Loucy (cell line): Measurements from ENCODE around the gene OR2AG2.

Source experiments
- H2AFZ ChIP-seq: fragments of 200-600 bp; sonication (generic); 2 replicates; pipeline ENCODE4 v1.6.0; 2016; ENCODE audit warnings: antibody characterized with exemption, mild to moderate bottlenecking, low read length, moderate library complexity
- H3F3A ChIP-seq: fragments of 200-600 bp; 2 replicates; pipeline ENCODE4 v1.6.0; 2016; ENCODE audit warnings: antibody characterized with exemption, low read depth, mild to moderate bottlenecking
- H3K27me3 ChIP-seq: fragments of 200-600 bp; sonication (generic); 2 replicates; pipeline ENCODE4 v1.6.1; 2014; ENCODE audit warnings: low read length, mild to moderate bottlenecking; ENCODE audit not compliant: insufficient read depth, poor library complexity, severe bottlenecking
- H3K36me3 ChIP-seq: fragments of 200-600 bp; sonication (generic); 2 replicates; pipeline ENCODE4 v1.6.1; 2016; ENCODE audit warnings: low read length; ENCODE audit not compliant: insufficient read depth
- H3K4me1 ChIP-seq: fragments of 200-600 bp; sonication (generic); 2 replicates; pipeline ENCODE4 v1.5.1; 2014; ENCODE audit warnings: low read length, mild to moderate bottlenecking; ENCODE audit not compliant: insufficient read depth, poor library complexity, severe bottlenecking
- H3K4me2 ChIP-seq: fragments of 200-600 bp; sonication (generic); 2 replicates; pipeline ENCODE4 v1.6.0; 2014; ENCODE audit warnings: antibody characterized with exemption, low read length, low read depth, mild to moderate bottlenecking; ENCODE audit not compliant: poor library complexity, severe bottlenecking
- H3K4me3 ChIP-seq: fragments of 200-600 bp; sonication (generic); 2 replicates; pipeline ENCODE4 v1.5.1; 2014; ENCODE audit warnings: low read length, mild to moderate bottlenecking, mixed read lengths; ENCODE audit not compliant: poor library complexity, severe bottlenecking
- H3K79me2 ChIP-seq: fragments of 200-600 bp; sonication (generic); 2 replicates; pipeline ENCODE4 v1.6.1; 2014; ENCODE audit warnings: low read length; ENCODE audit not compliant: insufficient read depth
- H3K9ac ChIP-seq: fragments of 200-600 bp; sonication (generic); 2 replicates; pipeline ENCODE4 v1.6.0; 2014; ENCODE audit warnings: mild to moderate bottlenecking, low read depth, low read length, moderate library complexity; ENCODE audit not compliant: poor library complexity, severe bottlenecking
- H3K9me2 ChIP-seq: fragments of 200-600 bp; sonication (generic); replicated peaks from 2 replicates; pipeline ENCODE4 v1.6.1; 2016; ENCODE audit warnings: low read depth, low read length, mixed read lengths
- H3K9me3 ChIP-seq: fragments of 200-600 bp; sonication (generic); 2 replicates; pipeline ENCODE4 v1.6.1; 2014; ENCODE audit warnings: mild to moderate bottlenecking, antibody characterized with exemption, low read length, low read depth; ENCODE audit not compliant: insufficient read depth
- H4K20me1 ChIP-seq: fragments of 200-600 bp; sonication (generic); 2 replicates; pipeline ENCODE4 v1.6.0; 2014; ENCODE audit warnings: antibody characterized with exemption, low read length, mild to moderate bottlenecking; ENCODE audit not compliant: insufficient read depth, poor library complexity, severe bottlenecking
- EZH2phosphoT487 ChIP-seq: fragments of 200-600 bp; IDR thresholded peaks from 2 replicates; pipeline ENCODE4 v1.6.1; 2018; ENCODE audit warnings: antibody characterized with exemption, mild to moderate bottlenecking, moderate library complexity, borderline replicate concordance
- TF ChIP-seq, protein P1 (sequence below): fragments of 200-600 bp; sonication (generic); conservative IDR thresholded peaks from 2 replicates; pipeline ENCODE4 v1.5.1; 2014; ENCODE audit warnings: mild to moderate bottlenecking, antibody characterized with exemption, low read length

OR2AG2 gene

DNA sequence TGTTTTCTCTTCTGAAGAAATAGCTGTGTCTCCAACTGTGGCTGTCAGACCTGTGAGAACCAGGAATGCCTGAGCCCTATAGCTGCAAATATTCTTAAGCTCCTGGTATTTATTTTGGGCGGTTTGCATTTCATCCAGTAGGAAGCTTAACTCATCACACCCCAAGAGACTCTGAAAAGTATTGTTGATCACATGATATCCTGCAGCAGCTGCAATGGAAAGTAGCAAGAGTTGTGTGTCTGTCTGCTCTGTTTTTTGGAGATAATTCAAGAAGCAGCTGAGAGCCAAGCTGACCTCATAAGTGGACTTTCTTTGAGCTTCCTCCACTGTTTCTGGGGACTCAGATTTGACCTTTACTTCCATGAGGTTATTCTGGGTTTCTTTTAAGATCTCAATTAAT, 52.2 kb downstream of the OR2AG2 start:
- Histone ChIP-seq H3K9me3 (no peaks in the 10 kb centered on the region), H3K4me1 (peaks cover 28% of the 10 kb centered on the region), H3F3A (no peaks in the 10 kb centered on the region), H3K79me2 (peaks cover 6% of the 10 kb centered on the region; the same call in 1 of the 2 replicates), H3K4me2 (no peak overlapping the region), H3K4me3 (no peak overlapping the region), H3K9me2 (no peaks in the 10 kb centered on the region), H3K9ac (no peak overlapping the region), H4K20me1 (no peaks in the 10 kb centered on the region), H3K36me3 (no peaks in the 10 kb centered on the region), H2AFZ (no peak overlapping the region), H3K27me3 (no peaks in the 10 kb centered on the region)
- TF ChIP-seq, protein P1, sequence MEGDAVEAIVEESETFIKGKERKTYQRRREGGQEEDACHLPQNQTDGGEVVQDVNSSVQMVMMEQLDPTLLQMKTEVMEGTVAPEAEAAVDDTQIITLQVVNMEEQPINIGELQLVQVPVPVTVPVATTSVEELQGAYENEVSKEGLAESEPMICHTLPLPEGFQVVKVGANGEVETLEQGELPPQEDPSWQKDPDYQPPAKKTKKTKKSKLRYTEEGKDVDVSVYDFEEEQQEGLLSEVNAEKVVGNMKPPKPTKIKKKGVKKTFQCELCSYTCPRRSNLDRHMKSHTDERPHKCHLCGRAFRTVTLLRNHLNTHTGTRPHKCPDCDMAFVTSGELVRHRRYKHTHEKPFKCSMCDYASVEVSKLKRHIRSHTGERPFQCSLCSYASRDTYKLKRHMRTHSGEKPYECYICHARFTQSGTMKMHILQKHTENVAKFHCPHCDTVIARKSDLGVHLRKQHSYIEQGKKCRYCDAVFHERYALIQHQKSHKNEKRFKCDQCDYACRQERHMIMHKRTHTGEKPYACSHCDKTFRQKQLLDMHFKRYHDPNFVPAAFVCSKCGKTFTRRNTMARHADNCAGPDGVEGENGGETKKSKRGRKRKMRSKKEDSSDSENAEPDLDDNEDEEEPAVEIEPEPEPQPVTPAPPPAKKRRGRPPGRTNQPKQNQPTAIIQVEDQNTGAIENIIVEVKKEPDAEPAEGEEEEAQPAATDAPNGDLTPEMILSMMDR: no peak
- TF ChIP-seq EZH2phosphoT487: no peak

DNA sequence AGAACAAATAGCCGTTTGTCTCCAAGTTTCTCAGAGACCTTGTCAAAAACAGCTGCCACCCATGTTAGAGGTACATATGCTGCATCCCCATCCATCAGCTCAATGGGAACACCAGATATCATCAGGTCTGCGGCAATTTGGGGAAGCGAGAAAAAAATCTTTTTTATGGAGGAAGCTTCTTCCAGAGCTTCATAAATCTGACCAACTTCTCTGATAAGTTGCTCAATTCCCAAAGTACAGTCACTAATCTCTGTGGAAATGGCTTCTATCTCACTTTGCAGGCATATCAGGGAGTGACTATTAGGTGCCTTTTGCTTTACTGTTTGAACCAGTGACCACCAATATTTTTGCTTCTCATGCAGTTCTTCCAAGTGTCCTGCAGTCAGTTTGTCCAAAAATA, 54.4 kb downstream of the OR2AG2 start:
- Histone ChIP-seq H3K36me3 (no peaks in the 10 kb centered on the region), H3K4me2 (no peak overlapping the region), H3K79me2 (no peaks in the 10 kb centered on the region), H3K9me3 (peaks cover 1% of the 10 kb centered on the region; the same call in 1 of the 2 replicates), H3K9me2 (no peaks in the 10 kb centered on the region), H2AFZ (no peak overlapping the region), H3K4me1 (peaks cover 25% of the 10 kb centered on the region), H3F3A (no peaks in the 10 kb centered on the region), H3K27me3 (no peaks in the 10 kb centered on the region), H3K4me3 (no peak overlapping the region), H4K20me1 (no peaks in the 10 kb centered on the region), H3K9ac (no peak overlapping the region)
- TF ChIP-seq, protein P1: no peak
- TF ChIP-seq EZH2phosphoT487: no peak
